Esophagus muscularis mucosa (tissue), 4 donors: ENCODE results near the gene CYP4F12. TPM values are rescaled to one million over a fixed set of nuclear protein-coding genes. Genes with fewer than 3 reads are reported as not detected.

Experiments used
- DNase-seq: peaks from one replicate; pipeline ENCODE4 v3.0.0-alpha.2; 2017; ENCODE audit errors: extremely low spot score
- H3K27ac ChIP-seq, 4 donors: fragments of 200-600 bp; sonication (generic); replicated peaks in 1 of 4; 1 replicate in 3 of 4; 2 replicates in 1 of 4; pipeline ENCODE4 v1.5.1; 2016 to 2019; ENCODE audit warnings: mild to moderate bottlenecking in 1 of 4
- H3K27me3 ChIP-seq, 4 donors: fragments of 200-600 bp; sonication (generic); one replicate each; pipeline versions ENCODE4 v1.5.1 to v1.6.0; 2016 to 2019
- H3K36me3 ChIP-seq, 4 donors: fragments of 200-600 bp; sonication (generic); one replicate each; pipeline ENCODE4 v1.5.1; 2016 to 2019
- H3K4me1 ChIP-seq, 4 donors: fragments of 200-600 bp; sonication (generic); one replicate each; pipeline ENCODE4 v1.5.1; 2016 to 2019
- H3K4me3 ChIP-seq, 4 donors: fragments of 200-600 bp; sonication (generic); 1 replicate in 2 of 4; 2 replicates in 2 of 4; pipeline ENCODE4 v1.5.1; 2016 to 2019; ENCODE audit warnings: mild to moderate bottlenecking in 4 of 4, moderate library complexity in 1 of 4
- H3K9me3 ChIP-seq, 4 donors: fragments of 200-600 bp; sonication (generic); 1 replicate in 3 of 4; 2 replicates in 1 of 4; pipeline ENCODE4 v1.5.1; 2016 to 2019
- EP300 ChIP-seq: sonication (generic); formaldehyde crosslinking; IDR thresholded peaks from one replicate; pipeline ENCODE4 v1.6.1; 2017; ENCODE audit warnings: antibody characterized with exemption
- POLR2A ChIP-seq: fragments of 450-650 bp; IDR thresholded peaks from one replicate; pipeline ENCODE4 v1.6.1; 2017; ENCODE audit warnings: antibody characterized with exemption, moderate library complexity, mild to moderate bottlenecking, low read depth
- POLR2AphosphoS5 ChIP-seq, 2 donors: sonication (generic); formaldehyde crosslinking; IDR thresholded peaks; one replicate each; pipeline ENCODE4 v1.6.1; 2017; ENCODE audit warnings: antibody characterized with exemption in 2 of 2
- WGBS: methylation state at CpG from one replicate; pipeline ENCODE4 v1.1.5; 2018; 5-methylcytosine and 5-hydroxymethylcytosine counted together
- intact Hi-C: fragments of 100-400 bp; cut with DNase I; formaldehyde crosslinking; loops from one replicate; pipeline ENCODE4 v1.15.1; 2023
- total RNA-seq, 4 donors: library from RNA; depleted of rRNA; stranded (reverse); fragments of >200 nt; gene quantifications; one replicate each; pipeline versions ENCODE4 v1.1.0 to v1.2.1, GENCODE V29; 2016
- TF ChIP-seq, protein P1 (sequence below), 3 experiments: fragments of 200-600 bp in 2 of 3; fragments of 450-650 bp in 1 of 3; sonication (generic) in 2 of 3; IDR thresholded peaks; one replicate each; pipeline ENCODE4 v1.5.1; 2017 to 2019; ENCODE audit warnings: antibody characterized with exemption in 3 of 3, mild to moderate bottlenecking in 2 of 3, moderate library complexity in 1 of 3

CYP4F12 gene
- total RNA-seq = 1 to 10 TPM; 3.5 to 4.2 (median 3.7) TPM

DNA sequence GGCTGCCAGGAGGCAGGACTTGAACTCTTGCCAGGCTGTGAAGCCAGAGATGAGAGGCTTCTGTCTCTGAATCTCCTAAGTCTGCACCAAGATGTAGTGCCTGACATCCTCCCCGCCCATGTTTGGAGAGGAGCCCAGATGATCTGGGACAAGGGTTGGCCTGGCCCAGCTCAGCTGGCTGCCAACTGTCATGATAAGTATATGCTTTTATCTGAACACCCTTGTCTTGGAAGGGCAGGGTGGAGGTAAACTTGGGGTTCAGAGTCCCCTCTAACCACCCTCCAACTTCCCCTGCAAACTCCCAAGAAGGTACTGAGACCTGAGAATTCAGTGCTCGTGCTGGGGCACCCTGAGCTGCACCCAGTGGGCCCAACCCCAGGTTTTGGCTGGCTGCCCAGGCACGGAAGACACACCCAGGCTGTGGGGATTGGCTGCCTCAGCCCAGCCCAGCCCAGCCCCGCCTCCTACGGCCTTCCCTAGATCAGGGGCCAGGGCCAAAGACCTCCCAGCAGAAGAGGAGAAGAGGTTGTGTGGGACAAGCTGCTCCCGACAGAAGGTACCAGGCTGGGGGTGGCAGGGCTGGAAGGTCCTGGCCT, at the start of gene CYP4F12:
CYP4F12 (plus strand) TSS at position 508 of the 596 bp plus-strand sequence. CDS start 443 bp downstream, outside the sequence.
- 25% methylated on average over 2 of the region's 6 CpGs for WGBS
- H3K9me3 ChIP-seq = no peaks in the 10 kb centered on the region
- peak within 1 kb of the TSS; percentile 2 to 32 (median 12) for H3K4me3 ChIP-seq
- DNase-seq = peak; percentile 94
- peak within 1 kb of the TSS; percentile 53 to 66 (median 58) for H3K27ac ChIP-seq
- intact Hi-C loops = no loop called here
- peaks cover 0 to 7% (median 0%) of the 10 kb centered on the region in 4 donors for H3K27me3 ChIP-seq
- H3K36me3 ChIP-seq = no peaks in the 10 kb centered on the region
- TF ChIP-seq POLR2AphosphoS5 (IDR thresholded peaks at IDR 0.05) (peak in 1 of 2 donors; percentile 46), POLR2A (no peak)
- H3K4me1 ChIP-seq = peaks cover 14 to 19% (median 17%) of the 10 kb centered on the region in 4 donors

DNA sequence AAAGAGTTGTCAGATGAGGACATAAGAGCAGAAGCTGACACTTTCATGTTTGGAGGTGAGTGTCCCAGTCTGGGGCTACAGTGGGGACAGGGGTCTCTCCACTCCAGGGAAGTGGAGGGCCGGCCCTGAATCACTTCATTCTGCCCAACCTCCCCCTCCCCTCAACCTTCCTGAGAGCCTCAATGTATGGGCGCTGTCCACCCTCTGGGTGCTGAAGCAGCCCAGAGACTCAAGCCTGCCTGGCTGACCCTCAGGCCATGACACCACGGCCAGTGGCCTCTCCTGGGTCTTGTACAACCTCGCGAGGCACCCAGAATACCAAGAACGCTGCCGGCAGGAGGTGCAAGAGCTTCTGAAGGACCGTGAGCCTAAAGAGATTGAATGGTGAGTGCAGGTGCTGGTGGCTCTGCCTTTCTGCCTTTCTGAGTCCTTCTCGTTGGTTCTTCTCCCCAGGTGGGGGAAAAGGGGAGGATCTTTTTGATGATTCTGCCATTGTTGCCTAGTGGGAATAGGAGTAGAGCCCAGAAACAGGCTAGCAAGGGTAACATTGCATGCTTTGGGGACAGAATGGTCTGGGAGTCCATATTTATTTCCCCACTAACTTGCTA, 49.1 kb upstream of the CYP4F12 start:
- Histone ChIP-seq H3K27me3 (peaks cover 0 to 68% (median under 1%) of the 10 kb centered on the region in 4 donors), H3K27ac (no peak overlapping the region), H3K4me1 (no peaks in the 10 kb centered on the region), H3K9me3 (no peaks in the 10 kb centered on the region), H3K4me3 (no peak overlapping the region), H3K36me3 (no peaks in the 10 kb centered on the region)
- no peak for TF ChIP-seq EP300
- TF ChIP-seq, protein P1, sequence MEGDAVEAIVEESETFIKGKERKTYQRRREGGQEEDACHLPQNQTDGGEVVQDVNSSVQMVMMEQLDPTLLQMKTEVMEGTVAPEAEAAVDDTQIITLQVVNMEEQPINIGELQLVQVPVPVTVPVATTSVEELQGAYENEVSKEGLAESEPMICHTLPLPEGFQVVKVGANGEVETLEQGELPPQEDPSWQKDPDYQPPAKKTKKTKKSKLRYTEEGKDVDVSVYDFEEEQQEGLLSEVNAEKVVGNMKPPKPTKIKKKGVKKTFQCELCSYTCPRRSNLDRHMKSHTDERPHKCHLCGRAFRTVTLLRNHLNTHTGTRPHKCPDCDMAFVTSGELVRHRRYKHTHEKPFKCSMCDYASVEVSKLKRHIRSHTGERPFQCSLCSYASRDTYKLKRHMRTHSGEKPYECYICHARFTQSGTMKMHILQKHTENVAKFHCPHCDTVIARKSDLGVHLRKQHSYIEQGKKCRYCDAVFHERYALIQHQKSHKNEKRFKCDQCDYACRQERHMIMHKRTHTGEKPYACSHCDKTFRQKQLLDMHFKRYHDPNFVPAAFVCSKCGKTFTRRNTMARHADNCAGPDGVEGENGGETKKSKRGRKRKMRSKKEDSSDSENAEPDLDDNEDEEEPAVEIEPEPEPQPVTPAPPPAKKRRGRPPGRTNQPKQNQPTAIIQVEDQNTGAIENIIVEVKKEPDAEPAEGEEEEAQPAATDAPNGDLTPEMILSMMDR (IDR thresholded peaks at IDR 0.05) = no peak
- no peak for TF ChIP-seq POLR2AphosphoS5 (IDR thresholded peaks at IDR 0.05)
- no peak for TF ChIP-seq POLR2A
- WGBS = 4% methylated on average over 8 of the region's 9 CpGs
- intact Hi-C loops = no loop called here
- no peak for DNase-seq

DNA sequence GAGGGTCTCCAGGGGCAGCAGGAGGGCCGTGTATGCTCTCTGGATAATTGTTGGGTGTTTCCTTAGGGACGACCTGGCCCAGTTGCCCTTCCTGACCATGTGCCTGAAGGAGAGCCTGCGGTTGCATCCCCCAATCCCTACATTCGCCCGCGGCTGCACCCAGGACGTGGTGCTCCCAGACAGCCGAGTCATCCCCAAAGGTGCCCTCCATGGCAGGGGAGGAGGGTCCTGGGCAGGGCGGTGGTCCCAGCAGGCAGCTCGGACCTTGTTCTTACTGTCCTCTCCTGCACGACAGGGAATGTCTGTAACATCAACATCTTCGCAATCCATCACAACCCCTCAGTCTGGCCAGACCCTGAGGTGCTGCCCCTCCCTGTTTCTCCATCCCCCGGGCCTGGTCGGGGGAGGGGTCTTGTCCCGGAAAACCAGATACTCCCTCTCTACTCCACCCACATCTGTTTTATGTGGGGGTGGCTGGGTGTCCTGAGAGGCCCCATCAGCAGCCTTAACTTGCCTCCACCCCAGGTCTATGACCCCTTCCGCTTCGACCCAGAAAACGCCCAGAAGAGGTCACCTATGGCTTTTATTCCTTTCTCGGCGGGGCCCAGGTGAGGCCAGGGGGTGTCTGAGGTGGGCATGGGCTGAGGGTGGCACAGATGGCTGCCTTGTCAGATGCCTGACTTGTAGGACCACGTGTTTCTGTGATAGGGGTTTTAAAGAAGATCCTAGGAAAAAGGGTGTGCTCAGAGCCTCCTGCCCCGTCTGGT, 44.5 kb upstream of the CYP4F12 start:
- peaks cover 0 to 55% (median 3%) of the 10 kb centered on the region in 4 donors for H3K27me3 ChIP-seq
- H3K9me3 ChIP-seq = no peaks in the 10 kb centered on the region
- intact Hi-C loops = loop anchor here (2.0 to 5.0 kb wide), 3 partner anchors 182 to 414 kb away; no protein-coding TSS in a partner anchor
- 43% methylated on average over 14 of the region's 22 CpGs for WGBS
- no peak overlapping the region for H3K4me3 ChIP-seq
- peaks cover 0 to 5% (median 2%) of the 10 kb centered on the region in 4 donors for H3K4me1 ChIP-seq
- H3K36me3 ChIP-seq = no peaks in the 10 kb centered on the region
- TF ChIP-seq EP300 (no peak), POLR2A (no peak), POLR2AphosphoS5 (IDR thresholded peaks at IDR 0.05) (no peak)
- TF ChIP-seq, protein P1 (IDR thresholded peaks at IDR 0.05) = no peak
- no peak for DNase-seq
- H3K27ac ChIP-seq = no peak overlapping the region

GRCh38 chr19:15629003-15629880, 43.6 kb upstream of the CYP4F12 start:
- TF ChIP-seq POLR2AphosphoS5 (IDR thresholded peaks at IDR 0.05) = no peak
- no peak for TF ChIP-seq EP300
- TF ChIP-seq, protein P1 (IDR thresholded peaks at IDR 0.05) = peak in 2 of 3 experiments; percentile 95 to 97

More at GRCh38 chr19:15629003-15629880, 43.6 kb upstream of the CYP4F12 start:
- Histone ChIP-seq H3K36me3 (no peaks in the 10 kb centered on the region), H3K4me1 (peaks cover 0 to 5% (median 2%) of the 10 kb centered on the region in 4 donors), H3K27me3 (peaks cover 0 to 47% (median 3%) of the 10 kb centered on the region in 4 donors), H3K4me3 (no peak overlapping the region), H3K27ac (no peak overlapping the region), H3K9me3 (no peaks in the 10 kb centered on the region)
- intact Hi-C loops = loop anchor here (2.0 to 5.0 kb wide), 3 partner anchors 182 to 413 kb away; no protein-coding TSS in a partner anchor
- DNase-seq = peak; percentile 94
- WGBS = 1% methylated on average over 6 of the region's 25 CpGs
